BJ (cell line): ENCODE data around the gene RASSF6. TPM values are rescaled to one million over a fixed set of nuclear protein-coding genes. Genes with fewer than 3 reads are reported as not detected.

Source experiments
- CTCF ChIA-PET: fragments of 350-600 bp; formaldehyde crosslinking; extraction: SDS; loops from one replicate; lab custom pipeline; 2021; ENCODE audit warnings: antibody characterized with exemption, inconsistent platforms; lab: Yijun Ruan, JAX
- POLR2A ChIA-PET: fragments of 300-600 bp; sonication (Branson Sonifier 250); formaldehyde crosslinking; extraction: SDS; loops from one replicate; lab custom pipeline; 2021; ENCODE audit warnings: antibody characterized with exemption; lab: Charles Lee
- DNase-seq: peaks from one replicate; pipeline ENCODE4 v3.0.0-alpha.2; 2011; ENCODE audit warnings: low read depth
- H3K27me3 ChIP-seq: 2 replicates; pipeline ENCODE4 v1.6.0; 2011; ENCODE audit warnings: low read length; ENCODE audit not compliant: control insufficient read depth, insufficient read depth
- H3K36me3 ChIP-seq: 2 replicates; pipeline ENCODE4 v1.5.1; 2011; ENCODE audit warnings: low read length; ENCODE audit not compliant: control insufficient read depth, insufficient read depth
- H3K4me3 ChIP-seq: 2 replicates; pipeline ENCODE4 v1.5.1; 2011; ENCODE audit warnings: low read depth, mild to moderate bottlenecking, control low read depth, low read length
- polyA plus RNA-seq: library from polyadenylated mRNA; depleted of rRNA; stranded (reverse); fragments of >200 nt; gene quantifications from 2 replicates; pipeline ENCODE4 v1.2.3, GENCODE V29; 2011
- TF ChIP-seq, protein P1 (sequence below): IDR thresholded peaks from 2 replicates; pipeline ENCODE4 v1.5.1; 2011; ENCODE audit warnings: low read depth, mild to moderate bottlenecking, control low read depth, inconsistent platforms, low read length, moderate library complexity; ENCODE audit not compliant: insufficient read depth

RASSF6 gene
- polyA plus RNA-seq, 1 experiment = not detected

DNA sequence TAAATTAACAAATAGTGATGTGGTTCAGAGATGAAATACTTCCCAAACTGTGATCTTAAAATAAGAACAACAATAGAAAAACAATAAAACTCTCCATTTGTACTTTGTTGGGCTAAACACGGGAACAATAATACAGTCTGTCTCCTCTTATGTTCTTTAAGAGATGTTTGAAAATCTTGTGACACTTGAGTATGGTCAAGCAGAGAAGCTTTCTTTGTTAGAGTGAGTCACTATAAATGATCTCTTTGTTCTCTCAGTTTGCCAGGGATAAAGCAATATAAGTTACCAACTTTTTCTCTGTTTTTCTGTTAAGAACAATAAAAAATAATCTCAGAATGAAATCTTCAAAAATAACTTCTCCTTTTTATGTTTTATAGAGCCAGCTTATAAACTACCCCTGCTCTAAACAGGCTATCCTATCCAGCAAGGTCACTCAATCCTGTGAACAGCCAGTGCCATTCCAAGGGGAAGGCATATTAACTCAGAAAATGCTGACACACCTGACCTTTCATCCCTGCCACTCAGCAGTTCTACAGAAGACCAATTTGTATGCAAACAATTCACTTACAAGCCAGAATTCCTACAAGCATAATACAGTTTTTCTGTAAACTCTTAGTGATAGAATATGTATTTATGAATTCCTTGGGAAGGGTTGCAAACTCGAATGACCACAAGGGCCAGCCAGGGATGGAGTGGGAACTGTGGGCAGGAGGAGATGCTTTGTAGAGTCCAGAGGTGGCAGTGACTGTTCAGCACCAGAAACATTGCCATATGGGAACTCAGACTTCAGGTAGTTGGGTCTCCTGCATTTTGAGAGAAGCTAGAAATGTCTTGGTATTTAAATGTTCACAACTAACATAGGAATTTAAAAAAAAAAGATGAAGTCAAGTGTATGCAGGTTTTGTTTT is 86.5 kb downstream of the RASSF6 start:
- H3K4me3 ChIP-seq = no peak overlapping the region
- no peak for DNase-seq
- no peaks in the 10 kb centered on the region for H3K36me3 ChIP-seq
- ChIA-PET POLR2A (no interaction called here), CTCF (interaction anchor here (1.0 kb wide), 1 partner anchor 121 kb away, joined by 4 read pairs; no protein-coding TSS in a partner anchor)
- TF ChIP-seq, protein P1, sequence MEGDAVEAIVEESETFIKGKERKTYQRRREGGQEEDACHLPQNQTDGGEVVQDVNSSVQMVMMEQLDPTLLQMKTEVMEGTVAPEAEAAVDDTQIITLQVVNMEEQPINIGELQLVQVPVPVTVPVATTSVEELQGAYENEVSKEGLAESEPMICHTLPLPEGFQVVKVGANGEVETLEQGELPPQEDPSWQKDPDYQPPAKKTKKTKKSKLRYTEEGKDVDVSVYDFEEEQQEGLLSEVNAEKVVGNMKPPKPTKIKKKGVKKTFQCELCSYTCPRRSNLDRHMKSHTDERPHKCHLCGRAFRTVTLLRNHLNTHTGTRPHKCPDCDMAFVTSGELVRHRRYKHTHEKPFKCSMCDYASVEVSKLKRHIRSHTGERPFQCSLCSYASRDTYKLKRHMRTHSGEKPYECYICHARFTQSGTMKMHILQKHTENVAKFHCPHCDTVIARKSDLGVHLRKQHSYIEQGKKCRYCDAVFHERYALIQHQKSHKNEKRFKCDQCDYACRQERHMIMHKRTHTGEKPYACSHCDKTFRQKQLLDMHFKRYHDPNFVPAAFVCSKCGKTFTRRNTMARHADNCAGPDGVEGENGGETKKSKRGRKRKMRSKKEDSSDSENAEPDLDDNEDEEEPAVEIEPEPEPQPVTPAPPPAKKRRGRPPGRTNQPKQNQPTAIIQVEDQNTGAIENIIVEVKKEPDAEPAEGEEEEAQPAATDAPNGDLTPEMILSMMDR = no peak
- no peaks in the 10 kb centered on the region; the same call in 1 of the 2 replicates for H3K27me3 ChIP-seq

DNA sequence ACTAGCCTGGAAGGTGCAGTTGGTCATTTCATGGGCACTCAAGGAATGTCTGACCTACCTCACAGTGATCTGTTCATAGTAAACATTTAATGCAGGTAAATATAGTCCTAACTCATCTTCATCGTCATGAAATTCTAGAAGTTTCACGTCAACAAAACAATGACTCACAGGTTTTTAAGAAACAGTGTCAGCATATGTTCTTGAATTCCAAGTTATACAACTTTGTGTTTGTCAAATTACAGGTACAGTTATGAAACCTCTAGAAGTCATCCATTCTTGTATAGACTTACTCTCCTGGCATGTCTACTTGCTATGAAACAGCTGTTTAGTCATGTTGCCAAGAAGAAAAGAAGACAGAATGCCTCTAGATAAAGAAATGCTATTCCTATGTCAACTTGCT is 92.1 kb downstream of the RASSF6 start:
- TF ChIP-seq, protein P1 = no peak
- H3K27me3 ChIP-seq = no peaks in the 10 kb centered on the region
- H3K4me3 ChIP-seq = no peak overlapping the region
- no peak for DNase-seq
- H3K36me3 ChIP-seq = no peaks in the 10 kb centered on the region
- ChIA-PET POLR2A (no interaction called here), CTCF (interaction anchor here (0.6 kb wide), 1 partner anchor 371 kb away, joined by 3 read pairs; no protein-coding TSS in a partner anchor)

DNA sequence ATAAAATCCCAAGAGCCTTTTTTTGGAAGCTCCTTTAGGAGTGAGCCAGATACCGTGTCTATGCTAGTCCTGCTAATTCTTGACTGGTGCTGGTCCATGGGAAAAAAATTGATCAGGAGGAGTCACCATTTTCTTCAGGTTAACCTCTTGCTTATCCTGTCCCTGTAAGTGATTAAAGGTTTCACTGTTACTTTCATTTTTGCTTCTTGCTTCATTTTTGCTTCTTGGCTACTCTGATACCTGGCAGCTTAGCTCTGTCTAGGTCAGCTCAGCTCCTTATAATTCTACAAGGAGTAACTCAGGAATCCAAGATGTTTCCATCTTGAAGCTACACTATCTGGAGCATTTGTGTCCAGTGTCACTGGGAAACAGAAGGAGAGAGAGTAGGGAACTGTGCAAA is 93.0 kb downstream of the RASSF6 start:
- POLR2A ChIA-PET = no interaction called here
- no peak overlapping the region for H3K4me3 ChIP-seq
- H3K27me3 ChIP-seq = no peaks in the 10 kb centered on the region
- no peak for DNase-seq
- TF ChIP-seq, protein P1 = no peak
- H3K36me3 ChIP-seq = no peaks in the 10 kb centered on the region
- CTCF ChIA-PET = no interaction called here

DNA sequence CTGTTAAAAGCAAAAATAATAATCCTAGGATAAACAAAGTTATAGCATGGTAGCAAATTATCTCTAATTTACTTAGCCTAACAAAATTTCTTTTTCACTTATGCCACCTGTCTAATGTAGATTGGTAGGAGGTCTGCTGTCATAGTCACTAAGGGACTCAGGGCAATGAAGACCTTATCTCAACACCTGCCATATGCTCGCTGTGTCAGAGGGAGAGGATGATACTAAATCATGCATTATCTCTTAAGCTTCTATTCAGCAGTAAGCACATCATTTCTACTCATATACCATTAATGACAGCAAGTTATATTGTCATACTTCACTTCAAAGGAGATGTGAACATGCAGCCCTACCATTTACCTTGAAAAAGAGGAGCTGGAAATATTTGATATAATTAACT is 94.6 kb downstream of the RASSF6 start:
- ChIA-PET CTCF (no interaction called here), POLR2A (no interaction called here)
- Histone ChIP-seq H3K4me3 (no peak overlapping the region), H3K27me3 (no peaks in the 10 kb centered on the region; the same call in 1 of the 2 replicates), H3K36me3 (no peaks in the 10 kb centered on the region)
- DNase-seq = no peak
- TF ChIP-seq, protein P1 = no peak

DNA sequence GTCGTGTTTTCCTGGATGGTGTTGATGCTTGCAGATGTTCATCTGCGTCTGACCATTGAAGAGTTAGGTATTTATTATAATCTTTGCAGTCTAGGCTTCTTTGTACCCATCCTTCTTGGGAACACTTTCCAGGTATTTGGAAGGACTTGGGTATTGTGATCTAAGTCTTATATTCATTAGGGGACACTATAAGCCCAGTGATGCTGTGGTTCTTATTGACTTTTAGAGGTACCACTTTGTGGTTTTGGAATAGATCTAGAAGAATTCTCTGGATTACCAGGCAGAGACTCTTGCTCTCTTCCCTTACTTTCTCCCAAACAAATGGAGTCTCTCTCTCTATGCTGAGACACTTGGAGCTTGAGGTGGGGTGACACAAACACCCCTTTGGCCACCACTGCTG is 97.1 kb downstream of the RASSF6 start:
- TF ChIP-seq, protein P1 = no peak
- Histone ChIP-seq H3K27me3 (no peaks in the 10 kb centered on the region; the same call in 1 of the 2 replicates), H3K36me3 (no peaks in the 10 kb centered on the region), H3K4me3 (no peak overlapping the region)
- ChIA-PET CTCF (no interaction called here), POLR2A (no interaction called here)
- no peak for DNase-seq
